ENCODE data around the gene PLIN4.

PLIN4 gene

GRCh38 chr19:4454747-4455718 lies 63.3 kb downstream of the PLIN4 start:
- no peak for DNase-seq

DNA sequence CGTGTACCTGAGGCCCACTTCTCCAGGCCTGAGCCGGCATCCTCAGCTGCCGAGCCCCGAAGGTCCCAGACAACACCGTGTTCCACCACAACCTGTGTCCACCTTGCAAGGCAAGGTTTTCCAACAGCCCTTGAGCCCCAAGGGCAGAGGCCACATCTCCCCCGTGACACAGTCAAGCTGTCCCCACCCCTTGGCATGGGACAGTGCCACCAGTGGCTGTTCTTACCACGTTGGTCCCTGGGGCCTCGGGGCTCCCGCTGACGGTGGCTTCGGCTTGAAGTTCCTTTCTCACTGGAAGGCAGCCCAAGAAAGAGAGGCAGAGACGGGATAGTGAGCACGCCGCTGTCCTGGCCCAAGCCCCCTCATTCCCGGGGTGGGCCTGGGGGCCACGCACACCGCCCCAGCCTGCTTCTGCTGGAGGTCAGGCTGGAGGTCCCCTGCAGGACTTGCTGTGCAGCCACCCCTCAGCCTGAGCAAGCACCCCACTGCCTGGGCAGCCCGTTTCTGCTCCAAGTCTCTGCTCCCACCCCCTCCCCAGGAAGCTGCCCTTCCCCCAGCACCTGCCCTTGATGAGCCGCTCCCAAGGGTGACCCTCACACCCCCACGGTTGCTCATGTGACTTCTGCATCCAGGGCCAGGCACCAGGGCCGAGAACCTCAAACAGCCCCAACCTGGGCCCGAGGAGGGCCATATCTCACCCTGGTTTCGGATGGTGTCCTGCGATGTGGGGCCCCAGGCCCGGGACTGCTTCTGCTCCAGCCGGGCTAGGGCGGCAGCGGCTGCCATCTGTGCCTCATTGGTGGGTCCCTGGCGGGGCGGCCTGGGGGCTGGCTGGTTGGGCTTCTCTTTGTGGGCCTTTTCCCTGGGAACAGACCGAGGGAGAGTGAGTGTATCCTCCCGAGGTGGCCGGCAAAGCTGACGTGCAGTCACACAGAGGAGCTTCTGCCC lies 64.8 kb downstream of the PLIN4 start:
- DNase-seq = no peak

DNA sequence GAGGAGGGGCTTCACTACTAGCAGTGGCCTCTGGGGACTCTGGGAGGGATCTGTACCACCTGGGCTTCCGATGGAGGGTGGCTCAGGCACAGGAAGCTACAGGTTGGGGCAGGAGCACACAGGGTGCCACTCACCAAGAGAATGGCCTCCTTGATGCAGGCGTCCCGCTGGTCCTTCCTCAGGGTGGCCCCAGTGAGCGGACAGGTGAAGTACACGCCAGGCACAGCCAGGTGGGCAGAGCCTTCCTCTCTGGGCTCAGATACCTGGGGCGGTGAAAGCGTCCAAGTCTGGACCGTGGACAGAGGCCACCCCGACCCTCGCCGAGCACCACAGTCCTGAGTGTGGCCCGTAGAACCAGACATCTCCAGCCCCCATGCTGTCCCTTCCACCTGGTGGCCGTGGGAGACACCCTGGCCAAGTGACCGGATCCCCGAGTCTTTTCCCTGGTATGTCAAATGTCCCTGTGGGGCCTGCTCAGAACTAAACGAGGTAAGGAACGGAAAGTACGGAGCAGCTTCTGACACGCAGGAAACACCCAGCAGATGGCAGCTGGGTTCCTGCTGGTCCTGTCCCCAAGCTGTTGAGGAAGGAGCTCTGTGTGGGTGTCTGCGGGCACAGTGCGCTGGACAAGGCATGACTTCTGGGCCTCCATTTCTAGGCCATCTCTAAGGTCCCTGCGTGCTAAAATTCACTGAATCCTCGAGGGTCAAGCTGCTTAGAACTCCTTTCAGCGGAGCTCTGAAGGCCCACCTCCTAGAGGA lies 65.9 kb downstream of the PLIN4 start:
- DNase-seq = no peak
